ENCODE data around the gene MAD2L1BP.

DNA sequence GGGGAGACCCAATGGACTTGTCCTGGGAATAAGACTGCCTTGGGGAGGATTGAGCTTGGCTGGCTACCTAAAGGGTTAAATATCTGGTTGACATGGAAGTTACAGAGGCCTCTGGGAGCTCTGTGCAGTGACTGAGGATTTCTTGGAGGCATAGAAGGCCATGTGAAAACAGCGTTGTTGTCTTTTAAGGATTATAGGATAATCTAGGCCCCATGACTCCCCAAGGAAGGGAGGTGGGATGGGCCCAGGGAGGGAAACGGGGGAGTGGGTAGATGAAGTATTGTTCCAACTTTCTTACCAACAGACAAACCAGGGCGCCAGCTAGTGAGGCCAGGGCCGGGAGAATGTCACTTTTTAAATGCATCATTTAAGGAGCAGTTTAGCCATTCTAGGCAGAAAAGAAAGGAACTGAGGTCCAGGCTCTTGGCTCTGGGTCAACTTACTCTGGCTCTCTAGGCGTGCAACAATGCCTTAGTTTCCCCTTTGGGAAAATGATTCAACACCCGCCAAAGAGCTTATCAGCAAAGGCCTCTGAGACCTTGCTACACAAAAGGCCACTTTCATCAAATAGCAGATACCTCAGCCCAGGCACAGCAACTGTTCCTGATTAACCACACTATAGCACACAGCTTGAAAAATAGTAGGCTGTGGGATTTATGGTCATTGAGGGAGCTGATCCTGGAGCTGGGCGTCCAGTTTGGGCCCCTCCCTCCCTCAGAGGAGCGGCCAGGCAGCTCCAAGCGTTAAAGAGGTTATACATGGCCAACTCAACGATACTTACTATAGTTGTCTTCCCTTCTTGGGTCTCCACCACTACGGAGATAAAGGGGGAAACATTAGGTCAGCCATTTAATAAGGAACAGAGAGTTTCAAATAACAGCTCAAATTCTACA, 44.9 kb downstream of the MAD2L1BP start:
- TF ChIP-seq, protein P1, sequence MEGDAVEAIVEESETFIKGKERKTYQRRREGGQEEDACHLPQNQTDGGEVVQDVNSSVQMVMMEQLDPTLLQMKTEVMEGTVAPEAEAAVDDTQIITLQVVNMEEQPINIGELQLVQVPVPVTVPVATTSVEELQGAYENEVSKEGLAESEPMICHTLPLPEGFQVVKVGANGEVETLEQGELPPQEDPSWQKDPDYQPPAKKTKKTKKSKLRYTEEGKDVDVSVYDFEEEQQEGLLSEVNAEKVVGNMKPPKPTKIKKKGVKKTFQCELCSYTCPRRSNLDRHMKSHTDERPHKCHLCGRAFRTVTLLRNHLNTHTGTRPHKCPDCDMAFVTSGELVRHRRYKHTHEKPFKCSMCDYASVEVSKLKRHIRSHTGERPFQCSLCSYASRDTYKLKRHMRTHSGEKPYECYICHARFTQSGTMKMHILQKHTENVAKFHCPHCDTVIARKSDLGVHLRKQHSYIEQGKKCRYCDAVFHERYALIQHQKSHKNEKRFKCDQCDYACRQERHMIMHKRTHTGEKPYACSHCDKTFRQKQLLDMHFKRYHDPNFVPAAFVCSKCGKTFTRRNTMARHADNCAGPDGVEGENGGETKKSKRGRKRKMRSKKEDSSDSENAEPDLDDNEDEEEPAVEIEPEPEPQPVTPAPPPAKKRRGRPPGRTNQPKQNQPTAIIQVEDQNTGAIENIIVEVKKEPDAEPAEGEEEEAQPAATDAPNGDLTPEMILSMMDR (IDR thresholded peaks at IDR 0.05) = no peak
- TF ChIP-seq CREB1 (CRISPR knock-in tag; IDR thresholded peaks at IDR 0.05) = no peak
- no peak for TF ChIP-seq TCF7 (CRISPR knock-in tag; IDR thresholded peaks at IDR 0.05; ENCODE audit: low read depth)
- no peak for TF ChIP-seq NFYB (CRISPR knock-in tag; conservative IDR thresholded peaks at IDR 0.05; ENCODE audit: low read depth)
- TF ChIP-seq, protein P2, sequence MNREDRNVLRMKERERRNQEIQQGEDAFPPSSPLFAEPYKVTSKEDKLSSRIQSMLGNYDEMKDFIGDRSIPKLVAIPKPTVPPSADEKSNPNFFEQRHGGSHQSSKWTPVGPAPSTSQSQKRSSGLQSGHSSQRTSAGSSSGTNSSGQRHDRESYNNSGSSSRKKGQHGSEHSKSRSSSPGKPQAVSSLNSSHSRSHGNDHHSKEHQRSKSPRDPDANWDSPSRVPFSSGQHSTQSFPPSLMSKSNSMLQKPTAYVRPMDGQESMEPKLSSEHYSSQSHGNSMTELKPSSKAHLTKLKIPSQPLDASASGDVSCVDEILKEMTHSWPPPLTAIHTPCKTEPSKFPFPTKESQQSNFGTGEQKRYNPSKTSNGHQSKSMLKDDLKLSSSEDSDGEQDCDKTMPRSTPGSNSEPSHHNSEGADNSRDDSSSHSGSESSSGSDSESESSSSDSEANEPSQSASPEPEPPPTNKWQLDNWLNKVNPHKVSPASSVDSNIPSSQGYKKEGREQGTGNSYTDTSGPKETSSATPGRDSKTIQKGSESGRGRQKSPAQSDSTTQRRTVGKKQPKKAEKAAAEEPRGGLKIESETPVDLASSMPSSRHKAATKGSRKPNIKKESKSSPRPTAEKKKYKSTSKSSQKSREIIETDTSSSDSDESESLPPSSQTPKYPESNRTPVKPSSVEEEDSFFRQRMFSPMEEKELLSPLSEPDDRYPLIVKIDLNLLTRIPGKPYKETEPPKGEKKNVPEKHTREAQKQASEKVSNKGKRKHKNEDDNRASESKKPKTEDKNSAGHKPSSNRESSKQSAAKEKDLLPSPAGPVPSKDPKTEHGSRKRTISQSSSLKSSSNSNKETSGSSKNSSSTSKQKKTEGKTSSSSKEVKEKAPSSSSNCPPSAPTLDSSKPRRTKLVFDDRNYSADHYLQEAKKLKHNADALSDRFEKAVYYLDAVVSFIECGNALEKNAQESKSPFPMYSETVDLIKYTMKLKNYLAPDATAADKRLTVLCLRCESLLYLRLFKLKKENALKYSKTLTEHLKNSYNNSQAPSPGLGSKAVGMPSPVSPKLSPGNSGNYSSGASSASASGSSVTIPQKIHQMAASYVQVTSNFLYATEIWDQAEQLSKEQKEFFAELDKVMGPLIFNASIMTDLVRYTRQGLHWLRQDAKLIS (CRISPR knock-in tag; IDR thresholded peaks at IDR 0.05; ENCODE audit: borderline replicate concordance) = no peak
- no peak for TF ChIP-seq SMAD4 (CRISPR knock-in tag; IDR thresholded peaks at IDR 0.05)
- TF ChIP-seq, protein P3, sequence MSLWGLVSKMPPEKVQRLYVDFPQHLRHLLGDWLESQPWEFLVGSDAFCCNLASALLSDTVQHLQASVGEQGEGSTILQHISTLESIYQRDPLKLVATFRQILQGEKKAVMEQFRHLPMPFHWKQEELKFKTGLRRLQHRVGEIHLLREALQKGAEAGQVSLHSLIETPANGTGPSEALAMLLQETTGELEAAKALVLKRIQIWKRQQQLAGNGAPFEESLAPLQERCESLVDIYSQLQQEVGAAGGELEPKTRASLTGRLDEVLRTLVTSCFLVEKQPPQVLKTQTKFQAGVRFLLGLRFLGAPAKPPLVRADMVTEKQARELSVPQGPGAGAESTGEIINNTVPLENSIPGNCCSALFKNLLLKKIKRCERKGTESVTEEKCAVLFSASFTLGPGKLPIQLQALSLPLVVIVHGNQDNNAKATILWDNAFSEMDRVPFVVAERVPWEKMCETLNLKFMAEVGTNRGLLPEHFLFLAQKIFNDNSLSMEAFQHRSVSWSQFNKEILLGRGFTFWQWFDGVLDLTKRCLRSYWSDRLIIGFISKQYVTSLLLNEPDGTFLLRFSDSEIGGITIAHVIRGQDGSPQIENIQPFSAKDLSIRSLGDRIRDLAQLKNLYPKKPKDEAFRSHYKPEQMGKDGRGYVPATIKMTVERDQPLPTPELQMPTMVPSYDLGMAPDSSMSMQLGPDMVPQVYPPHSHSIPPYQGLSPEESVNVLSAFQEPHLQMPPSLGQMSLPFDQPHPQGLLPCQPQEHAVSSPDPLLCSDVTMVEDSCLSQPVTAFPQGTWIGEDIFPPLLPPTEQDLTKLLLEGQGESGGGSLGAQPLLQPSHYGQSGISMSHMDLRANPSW (CRISPR knock-in tag; conservative IDR thresholded peaks at IDR 0.05; ENCODE audit: low read depth) = no peak
- TF ChIP-seq, protein P4, sequence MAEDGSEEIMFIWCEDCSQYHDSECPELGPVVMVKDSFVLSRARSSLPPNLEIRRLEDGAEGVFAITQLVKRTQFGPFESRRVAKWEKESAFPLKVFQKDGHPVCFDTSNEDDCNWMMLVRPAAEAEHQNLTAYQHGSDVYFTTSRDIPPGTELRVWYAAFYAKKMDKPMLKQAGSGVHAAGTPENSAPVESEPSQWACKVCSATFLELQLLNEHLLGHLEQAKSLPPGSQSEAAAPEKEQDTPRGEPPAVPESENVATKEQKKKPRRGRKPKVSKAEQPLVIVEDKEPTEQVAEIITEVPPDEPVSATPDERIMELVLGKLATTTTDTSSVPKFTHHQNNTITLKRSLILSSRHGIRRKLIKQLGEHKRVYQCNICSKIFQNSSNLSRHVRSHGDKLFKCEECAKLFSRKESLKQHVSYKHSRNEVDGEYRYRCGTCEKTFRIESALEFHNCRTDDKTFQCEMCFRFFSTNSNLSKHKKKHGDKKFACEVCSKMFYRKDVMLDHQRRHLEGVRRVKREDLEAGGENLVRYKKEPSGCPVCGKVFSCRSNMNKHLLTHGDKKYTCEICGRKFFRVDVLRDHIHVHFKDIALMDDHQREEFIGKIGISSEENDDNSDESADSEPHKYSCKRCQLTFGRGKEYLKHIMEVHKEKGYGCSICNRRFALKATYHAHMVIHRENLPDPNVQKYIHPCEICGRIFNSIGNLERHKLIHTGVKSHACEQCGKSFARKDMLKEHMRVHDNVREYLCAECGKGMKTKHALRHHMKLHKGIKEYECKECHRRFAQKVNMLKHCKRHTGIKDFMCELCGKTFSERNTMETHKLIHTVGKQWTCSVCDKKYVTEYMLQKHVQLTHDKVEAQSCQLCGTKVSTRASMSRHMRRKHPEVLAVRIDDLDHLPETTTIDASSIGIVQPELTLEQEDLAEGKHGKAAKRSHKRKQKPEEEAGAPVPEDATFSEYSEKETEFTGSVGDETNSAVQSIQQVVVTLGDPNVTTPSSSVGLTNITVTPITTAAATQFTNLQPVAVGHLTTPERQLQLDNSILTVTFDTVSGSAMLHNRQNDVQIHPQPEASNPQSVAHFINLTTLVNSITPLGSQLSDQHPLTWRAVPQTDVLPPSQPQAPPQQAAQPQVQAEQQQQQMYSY (CRISPR knock-in tag; IDR thresholded peaks at IDR 0.05) = no peak
- TF ChIP-seq, protein P5, sequence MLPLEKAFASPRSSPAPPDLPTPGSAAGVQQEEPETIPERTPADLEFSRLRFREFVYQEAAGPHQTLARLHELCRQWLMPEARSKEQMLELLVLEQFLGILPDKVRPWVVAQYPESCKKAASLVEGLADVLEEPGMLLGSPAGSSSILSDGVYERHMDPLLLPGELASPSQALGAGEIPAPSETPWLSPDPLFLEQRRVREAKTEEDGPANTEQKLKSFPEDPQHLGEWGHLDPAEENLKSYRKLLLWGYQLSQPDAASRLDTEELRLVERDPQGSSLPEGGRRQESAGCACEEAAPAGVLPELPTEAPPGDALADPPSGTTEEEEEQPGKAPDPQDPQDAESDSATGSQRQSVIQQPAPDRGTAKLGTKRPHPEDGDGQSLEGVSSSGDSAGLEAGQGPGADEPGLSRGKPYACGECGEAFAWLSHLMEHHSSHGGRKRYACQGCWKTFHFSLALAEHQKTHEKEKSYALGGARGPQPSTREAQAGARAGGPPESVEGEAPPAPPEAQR (CRISPR knock-in tag; IDR thresholded peaks at IDR 0.05) = no peak
- TF ChIP-seq, protein P6, sequence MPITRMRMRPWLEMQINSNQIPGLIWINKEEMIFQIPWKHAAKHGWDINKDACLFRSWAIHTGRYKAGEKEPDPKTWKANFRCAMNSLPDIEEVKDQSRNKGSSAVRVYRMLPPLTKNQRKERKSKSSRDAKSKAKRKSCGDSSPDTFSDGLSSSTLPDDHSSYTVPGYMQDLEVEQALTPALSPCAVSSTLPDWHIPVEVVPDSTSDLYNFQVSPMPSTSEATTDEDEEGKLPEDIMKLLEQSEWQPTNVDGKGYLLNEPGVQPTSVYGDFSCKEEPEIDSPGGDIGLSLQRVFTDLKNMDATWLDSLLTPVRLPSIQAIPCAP (CRISPR knock-in tag; IDR thresholded peaks at IDR 0.05) = no peak
- TF ChIP-seq, protein P7, sequence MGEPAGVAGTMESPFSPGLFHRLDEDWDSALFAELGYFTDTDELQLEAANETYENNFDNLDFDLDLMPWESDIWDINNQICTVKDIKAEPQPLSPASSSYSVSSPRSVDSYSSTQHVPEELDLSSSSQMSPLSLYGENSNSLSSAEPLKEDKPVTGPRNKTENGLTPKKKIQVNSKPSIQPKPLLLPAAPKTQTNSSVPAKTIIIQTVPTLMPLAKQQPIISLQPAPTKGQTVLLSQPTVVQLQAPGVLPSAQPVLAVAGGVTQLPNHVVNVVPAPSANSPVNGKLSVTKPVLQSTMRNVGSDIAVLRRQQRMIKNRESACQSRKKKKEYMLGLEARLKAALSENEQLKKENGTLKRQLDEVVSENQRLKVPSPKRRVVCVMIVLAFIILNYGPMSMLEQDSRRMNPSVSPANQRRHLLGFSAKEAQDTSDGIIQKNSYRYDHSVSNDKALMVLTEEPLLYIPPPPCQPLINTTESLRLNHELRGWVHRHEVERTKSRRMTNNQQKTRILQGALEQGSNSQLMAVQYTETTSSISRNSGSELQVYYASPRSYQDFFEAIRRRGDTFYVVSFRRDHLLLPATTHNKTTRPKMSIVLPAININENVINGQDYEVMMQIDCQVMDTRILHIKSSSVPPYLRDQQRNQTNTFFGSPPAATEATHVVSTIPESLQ (CRISPR knock-in tag; IDR thresholded peaks at IDR 0.05) = no peak

Data from WTC11 (cell line).